ENCODE data around the gene SNORC.

The SNORC gene

DNA sequence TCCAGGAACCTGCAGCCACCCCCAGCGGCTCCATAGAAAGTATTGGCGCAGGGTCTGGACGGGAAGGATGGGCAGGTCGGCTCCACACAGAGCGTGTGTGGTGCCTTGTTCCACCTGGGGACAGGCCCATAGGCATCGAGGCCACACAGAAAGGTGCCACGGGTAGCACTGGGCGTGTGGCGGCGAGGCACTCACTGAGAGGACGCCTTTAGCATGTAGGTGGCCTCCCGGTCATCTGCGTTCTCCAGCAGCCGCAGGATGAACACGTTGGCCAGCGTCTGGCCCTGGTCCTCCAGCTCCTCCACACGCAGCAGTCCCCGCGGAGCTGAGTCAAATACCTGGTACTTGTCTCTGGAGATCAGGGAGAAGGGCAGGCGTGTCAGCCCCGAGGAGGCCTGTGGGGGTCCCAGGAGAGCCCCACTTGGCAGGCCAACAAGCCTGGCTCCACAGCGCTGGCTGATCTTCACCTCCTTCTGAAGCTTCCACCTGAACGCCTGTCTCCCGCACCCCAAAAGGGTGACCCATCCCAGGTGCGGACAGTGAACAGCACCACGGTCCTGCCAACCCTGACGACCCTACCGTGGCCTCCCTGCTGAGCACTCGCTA is 13.2 kb downstream of the SNORC start:
- DNase-seq = no peak

DNA sequence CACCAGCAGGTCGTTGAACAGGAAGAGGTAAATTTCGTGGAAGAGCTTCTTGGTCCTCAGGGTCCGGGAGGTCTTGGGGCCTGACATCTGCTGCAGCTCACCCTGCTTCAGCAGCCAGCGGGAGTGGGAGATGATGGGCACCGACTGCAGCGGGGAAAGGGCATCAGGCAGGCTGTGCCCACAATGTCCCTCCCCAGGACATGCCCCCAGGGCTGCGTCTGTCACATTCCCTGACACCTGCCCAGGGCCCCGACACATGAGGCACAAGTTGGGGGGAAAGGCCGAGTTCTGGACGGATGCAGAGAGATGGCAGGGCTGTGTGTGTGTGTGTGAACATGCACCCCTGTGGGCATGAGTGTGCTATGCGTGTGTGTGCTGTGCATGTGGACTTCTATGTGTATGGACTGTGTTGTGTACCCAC is 13.9 kb downstream of the SNORC start:
- DNase-seq = no peak

DNA sequence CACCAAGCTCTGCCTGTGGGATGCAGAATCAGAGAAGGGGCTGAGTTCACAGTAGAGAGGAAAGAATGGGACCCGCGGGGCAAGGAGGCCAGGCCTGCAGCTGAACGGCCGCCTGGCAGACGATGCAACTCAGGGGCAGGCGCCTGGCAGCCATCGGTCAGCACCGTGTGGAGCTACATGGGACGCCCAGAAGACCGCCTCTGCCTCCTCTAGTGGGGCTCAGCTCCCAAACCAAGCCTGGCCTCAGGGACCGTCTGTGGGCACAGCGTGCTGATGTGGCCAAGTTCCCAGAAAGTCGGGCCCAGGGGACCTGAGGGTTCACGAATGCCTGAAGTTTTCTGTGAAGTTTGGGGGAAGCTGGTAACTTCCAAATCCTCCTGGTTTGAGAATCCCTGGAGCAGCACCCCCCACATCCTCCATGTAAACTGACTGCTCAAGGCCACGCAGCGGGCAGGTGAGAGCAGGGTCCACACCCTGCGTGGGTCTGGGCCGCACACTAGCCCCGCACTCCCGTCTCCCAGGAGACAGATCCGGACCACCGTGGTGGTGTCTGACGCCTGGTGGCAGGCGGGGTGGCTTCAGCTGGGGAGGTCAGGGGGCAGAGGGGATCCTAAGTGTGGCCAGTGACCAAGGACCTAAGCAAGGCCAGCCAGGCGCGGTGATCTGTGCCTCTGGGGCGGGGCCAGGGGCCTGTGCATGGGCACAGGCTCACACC is 14.6 kb downstream of the SNORC start:
- no peak for DNase-seq

DNA sequence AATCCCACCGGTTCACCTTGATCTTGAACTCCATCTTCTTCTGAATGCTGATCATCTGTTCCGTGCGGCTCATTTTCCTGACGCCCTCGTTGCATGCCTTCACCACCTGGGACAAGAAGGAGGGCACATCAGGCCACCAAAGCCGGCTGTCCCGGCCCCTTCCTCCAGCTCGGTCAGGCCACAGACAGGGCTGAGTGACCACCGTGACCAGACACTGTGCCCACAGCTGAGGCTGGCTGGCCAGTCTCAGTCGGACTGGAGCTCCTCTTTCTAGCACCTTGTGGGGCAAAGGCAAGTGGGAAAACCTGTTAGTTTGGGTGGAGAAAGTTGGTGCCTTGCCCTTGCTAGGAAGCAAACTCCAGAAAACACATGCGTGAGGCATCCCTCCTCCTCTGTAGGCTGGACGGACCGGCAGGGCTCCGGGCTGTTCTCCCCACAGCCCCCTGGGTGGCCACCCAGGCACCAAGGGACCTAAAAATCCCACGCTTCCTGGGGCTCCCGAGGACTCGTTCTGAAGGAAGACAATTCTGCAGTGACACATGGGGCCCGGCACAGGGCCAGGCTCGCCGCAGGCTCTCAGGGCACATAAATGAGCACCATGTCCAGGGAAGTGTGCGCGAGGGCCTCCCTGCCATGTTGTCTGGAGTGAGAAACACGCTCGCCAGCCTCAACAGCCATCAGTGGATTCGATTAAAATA is 15.3 kb downstream of the SNORC start:
- no peak for DNase-seq

DNA sequence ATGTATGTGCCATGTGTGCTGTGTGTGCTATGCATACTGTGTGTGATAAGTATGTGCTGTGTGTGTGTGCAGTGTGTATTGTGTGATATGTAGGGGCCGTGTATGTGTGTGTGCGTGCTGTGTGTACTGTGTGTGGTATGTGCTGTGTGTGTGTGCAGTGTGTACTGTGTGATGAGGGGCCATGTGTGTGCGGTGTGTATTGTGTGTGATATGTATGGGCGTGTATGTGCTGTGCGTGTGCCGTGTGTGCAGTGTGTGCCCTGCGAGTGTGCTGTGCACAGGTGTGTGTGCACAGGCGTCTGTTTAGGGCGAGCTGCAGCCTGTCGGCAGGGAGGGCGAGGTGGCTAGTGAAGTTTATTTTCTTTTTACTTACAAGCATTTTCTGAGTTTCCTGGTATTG is 16.1 kb downstream of the SNORC start:
- DNase-seq = no peak

DNA sequence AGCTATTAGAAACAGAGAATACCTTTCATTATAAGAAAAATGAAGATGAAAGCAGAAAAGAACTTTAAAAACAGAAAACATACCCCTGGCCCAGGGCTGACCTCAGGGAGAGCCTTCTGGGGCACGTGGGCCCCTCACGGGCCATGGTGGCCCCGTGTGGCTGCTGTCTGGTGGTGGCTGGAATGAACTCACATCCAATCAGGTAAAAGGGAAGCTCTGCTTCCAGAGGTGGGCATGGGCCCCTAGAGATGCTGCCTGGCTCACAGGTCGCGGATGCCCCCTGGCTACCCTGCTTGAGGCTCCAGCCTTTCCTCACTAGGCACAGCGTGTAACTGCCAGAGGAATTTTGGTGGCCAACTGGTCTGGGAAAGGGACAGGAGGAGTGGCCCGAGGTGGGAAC is 16.6 kb downstream of the SNORC start:
- no peak for DNase-seq

DNA sequence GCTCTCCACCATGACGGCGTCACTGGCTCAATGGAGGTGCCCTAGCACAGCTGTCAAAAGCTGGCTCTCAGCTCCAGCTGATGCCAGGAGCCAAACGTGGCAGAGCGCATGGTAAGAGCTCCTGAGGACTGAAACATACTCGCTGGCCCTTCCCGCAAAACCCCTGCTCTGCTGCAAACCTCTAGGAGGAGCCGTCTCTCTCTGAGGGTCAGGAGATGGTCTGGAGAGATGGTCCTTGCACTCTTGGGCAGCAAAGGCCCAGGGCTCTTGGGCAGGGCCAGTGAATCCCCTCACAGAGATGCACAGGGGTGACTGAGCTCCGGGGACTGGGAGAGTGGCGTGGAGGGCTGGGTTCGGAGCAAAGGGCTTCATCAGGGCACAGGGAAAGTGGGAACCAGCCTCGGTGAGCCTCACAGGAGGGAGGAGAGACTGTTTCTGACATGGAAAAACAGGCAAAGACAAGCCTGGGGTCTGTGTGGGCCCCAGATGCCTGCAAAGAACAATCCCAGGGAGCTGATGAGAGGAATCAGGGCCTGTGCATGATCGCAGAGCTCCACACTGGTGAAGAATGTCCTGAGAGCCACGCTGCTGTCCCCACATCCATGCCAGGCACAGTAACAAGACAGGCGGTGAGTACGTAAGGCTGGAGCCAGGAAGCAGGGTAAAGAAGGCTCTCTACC is 17.2 kb downstream of the SNORC start:
- DNase-seq = no peak

DNA sequence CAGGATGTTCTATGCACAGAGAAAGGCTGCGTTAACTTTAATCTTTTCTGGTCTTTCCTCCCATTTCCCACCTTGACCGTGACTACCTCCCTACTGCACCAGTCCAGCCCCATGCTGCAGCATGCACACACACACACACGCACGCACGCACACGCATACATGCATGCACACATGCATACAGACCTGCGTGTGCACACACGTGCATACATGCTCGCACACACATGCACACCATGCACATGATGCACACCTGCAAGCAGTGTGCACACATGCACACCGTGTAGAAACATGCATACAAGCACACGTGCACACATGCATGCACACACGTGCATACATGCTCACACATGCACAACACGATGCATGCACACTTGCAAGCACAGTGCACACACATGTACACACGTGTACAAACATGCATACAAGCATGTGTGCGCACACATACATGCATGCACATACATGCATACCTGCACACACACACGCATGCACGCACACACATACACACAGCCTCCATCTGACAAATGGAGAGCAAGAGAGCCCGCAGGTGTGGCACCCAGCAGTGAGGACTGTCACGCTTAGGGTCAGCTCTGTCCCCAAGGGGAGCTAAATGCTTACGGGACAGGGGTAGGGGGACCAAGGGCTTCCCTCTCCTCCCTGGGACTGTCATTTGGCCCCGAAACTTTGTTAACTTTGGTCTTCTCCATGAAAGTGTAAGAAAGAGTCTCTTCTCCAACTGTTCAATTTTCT is 18.2 kb downstream of the SNORC start:
- no peak for DNase-seq

DNA sequence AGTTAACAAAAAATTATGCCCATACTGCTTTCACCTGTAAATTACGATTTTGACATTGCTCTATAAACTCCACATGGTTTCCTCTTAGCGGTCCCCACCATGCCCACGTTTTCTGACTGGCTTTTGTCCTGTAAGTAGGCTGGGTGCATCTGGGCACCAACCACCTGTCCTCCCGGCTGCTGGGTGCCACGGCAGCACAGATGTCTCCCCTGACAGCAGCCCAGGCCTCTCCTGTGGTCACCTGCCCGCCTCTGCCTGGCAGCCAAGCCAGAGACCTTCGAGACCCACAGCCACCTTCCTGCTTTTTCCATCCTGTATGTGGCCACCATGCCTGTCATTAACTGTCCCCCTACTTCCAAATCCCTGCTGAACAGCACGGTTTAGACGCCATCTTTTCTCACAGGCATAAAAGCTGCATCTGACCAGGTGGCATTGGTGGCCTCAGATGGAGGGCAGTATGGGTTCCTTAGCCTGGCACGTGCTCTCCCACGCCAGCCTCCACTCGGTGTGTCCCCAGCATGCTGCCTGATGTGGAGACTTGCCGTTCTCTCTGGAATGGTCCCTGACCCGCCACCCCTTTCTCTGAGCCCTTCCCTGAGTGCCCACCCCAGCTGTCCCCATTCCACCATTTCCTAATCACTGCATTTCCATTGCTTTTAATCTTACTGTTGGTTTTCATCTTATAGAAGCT is 18.9 kb downstream of the SNORC start:
- no peak for DNase-seq

DNA sequence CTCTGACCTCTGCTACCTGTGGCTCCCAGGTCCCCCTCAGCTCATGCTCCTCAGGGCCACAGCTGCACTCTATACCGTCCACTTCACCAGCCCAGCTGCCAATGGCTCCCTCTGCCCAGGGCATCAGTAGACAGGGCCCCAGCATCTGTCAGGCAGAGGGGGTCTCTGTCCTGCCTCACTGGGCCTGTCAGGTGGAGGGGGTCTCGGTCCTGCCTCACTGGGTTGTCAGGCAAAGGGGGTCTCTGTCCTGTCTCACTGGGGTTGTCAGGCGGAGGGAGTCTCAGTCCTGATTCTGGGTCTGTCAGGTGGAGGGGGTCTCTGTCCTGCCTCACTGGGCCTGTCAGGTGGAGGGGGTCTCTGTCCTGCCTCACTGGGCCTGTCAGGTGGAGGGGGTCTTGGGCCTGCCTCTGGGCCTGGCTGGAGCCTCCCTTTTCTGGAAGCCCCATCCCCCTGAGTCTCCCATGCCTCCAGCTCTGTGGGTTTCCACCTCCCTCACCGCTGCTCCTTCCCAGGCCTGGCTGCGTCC is 19.9 kb downstream of the SNORC start:
- DNase-seq = no peak

DNA sequence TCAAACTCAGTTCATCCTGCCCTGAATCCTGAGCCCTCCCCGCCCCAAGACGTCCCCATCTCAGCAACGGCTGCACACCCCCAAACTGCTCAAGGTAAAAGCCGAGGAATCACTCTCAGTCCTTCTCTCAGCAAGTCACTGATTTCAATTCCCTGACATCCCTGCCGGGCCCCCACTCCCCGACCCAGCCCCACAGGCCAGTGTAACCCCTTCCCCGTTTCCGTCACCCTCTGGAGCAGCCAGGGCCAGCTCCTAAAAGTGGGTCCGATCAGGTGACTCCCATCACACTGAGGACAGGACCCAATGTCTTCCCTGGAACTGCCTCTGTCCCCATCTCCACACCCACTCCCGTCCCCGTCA is 20.5 kb downstream of the SNORC start:
- DNase-seq = no peak

DNA sequence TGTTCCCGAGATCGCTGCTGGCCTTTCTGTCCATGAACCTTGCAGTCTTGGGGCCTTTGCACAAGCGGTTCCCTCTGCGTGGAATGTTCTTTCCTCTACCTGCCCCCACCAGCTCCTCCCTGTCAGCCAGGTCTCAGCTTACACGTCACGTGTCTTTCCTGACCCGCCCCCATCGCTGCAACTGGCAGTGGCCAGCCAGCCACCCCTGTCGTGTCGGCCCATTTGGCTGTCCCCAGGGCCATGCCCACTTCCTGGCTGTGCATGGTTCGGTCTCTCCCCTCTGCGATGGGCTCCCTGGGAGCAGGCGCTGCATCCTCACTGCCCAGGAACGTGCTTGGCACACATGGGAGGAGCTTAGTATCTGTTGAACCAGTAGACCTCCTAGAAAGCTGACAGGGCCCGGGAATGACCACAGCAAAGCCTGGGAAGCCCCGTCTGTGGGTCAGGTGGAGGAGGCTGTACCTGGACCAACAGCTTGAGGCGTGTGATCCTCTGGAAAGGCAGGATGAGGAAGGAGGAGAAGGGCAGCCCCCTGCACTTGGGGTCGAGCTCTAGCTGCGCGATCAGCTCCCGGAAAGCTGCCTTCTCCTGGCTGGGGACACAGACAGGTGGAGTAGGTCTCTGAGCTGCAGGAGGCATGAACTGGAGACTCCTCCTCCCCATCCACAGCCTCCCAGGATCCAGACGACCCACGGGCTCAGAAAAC is 21.0 kb downstream of the SNORC start:
- no peak for DNase-seq

DNA sequence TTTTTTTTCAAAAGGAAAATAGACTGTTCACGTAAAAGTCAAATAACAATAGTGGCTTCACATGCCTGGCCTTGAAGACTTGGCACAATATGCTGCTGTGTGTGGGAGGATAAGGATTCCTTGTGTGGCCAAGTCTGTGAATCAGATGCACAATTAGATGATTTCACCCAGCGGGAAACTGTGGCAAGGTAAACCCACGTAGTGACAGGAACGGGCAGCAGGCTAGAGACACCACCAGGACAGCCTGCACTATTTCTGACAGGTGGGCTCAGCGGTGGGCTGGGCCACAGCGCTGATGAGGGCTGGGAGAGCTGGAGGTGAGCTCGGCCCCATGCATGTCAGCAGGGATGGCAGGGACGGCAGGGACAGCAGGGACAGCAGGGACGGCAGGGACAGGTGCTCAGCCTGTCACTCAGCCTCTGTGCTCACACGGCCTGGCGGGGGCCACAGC is 21.6 kb downstream of the SNORC start:
- DNase-seq = no peak

DNA sequence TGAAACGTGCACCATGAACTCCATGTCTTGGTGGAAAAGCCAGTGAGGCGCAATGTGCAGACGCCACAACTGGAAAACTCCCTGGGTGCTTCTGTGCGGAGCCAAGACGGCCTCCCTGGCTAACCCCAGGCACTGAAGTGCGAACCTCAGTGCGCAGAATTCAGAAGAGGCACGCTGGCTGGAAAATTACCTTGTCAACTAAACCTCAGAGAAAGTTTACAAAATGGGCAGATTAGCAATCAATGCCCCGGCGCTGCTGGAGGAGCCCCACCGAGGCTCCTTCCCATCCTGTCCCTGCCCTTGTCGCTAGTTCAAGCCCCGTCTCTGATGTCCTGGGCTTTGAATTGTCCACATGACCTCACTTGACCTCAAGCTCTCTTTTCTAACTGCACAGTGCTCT is 22.2 kb downstream of the SNORC start:
- no peak for DNase-seq

DNA sequence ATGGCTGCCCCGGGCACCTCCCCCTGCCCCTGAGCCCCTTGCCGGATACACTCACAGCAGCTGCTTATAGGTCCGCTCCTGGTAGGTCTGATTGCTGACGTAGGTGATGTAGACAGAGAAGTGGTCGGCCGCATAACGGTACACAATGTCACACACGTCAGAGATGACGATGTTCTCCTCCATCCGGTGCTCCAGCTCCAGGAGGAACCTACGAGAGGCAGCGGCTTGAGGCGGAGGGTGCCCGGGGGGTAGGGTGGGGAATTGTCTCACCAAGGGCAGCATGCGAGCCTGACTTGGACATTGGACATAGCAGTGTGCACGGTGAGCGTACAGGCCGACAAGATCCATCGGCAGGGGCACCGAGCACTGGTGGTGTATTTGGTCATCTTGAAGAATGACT is 22.8 kb downstream of the SNORC start:
- DNase-seq = no peak

DNA sequence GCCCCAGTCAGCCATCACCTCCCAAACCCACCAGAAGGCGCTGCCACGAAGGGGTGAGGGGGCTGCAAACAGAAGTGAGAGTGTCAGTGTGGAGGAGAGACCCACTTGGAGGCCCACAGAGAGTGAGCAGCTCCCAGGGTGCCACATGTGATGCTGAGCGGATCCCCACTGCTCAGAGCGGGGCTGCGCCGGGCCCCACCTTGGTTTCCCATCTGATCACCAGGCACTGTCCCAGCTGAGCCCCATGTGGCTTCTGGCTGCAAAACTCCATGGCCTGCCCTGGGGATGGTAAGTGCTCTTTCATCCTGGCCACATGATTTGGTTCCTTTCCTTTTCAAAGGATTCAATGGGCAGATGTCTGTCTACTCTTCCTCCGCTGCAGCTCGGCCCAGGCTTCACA is 23.8 kb downstream of the SNORC start:
- DNase-seq = no peak

DNA sequence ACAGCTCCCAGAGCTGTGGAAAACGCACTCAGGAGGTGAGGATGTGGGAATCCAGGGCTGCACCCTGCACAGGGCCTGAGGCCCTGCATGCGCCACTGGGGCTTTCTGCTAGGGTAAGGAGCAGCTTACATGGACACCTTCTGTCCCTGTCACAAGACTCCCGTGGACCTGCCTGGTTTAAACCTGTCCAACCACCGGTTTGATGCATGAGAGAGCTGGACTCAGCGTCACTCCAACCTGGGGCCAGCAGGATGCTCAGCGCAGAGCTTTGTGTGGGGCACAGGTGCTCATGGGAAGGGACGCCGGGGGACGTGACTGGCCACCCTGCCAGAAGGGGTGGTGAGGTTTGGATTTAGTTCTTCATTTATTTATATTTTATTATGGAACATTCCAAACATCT is 24.2 kb downstream of the SNORC start:
- DNase-seq = no peak

DNA sequence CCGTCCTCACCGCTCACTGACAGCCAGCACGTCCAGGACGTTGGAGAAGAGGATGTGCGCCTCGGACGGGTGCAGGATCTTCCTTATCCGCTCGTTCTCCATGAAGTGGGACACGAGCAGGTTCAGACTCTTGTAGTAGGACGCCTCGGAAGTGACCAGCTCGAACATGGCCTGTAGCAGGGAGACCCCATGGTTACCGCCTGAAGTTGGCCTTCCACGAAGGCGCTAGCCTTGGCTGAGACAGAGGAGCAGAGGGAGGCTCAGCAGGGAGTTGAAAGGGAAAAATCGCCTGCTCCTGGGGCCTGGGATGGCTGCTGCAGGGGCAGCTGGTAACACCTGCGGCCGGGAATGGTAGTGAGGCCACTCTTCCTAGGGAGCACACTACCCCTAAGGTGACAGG is 24.7 kb downstream of the SNORC start:
- no peak for DNase-seq

DNA sequence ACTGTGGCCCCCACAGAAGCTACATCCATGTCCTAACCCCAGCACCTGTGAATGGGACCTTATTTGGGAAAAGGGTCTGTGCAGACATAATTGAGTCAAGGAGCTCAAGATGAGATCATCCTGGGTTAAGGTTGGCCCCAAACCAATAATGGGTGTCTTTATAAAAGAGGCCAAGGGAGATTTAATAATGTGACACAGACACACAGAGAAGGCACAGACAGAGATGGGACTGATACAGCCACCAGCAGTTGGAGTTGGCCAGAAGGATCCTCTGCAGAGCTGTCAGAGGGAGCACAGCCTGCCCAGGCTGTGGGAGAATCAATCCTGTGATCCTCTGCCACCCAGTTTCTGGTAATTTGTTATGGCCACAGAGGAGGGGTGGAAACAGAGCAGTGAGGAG is 26.0 kb downstream of the SNORC start:
- DNase-seq = no peak

DNA sequence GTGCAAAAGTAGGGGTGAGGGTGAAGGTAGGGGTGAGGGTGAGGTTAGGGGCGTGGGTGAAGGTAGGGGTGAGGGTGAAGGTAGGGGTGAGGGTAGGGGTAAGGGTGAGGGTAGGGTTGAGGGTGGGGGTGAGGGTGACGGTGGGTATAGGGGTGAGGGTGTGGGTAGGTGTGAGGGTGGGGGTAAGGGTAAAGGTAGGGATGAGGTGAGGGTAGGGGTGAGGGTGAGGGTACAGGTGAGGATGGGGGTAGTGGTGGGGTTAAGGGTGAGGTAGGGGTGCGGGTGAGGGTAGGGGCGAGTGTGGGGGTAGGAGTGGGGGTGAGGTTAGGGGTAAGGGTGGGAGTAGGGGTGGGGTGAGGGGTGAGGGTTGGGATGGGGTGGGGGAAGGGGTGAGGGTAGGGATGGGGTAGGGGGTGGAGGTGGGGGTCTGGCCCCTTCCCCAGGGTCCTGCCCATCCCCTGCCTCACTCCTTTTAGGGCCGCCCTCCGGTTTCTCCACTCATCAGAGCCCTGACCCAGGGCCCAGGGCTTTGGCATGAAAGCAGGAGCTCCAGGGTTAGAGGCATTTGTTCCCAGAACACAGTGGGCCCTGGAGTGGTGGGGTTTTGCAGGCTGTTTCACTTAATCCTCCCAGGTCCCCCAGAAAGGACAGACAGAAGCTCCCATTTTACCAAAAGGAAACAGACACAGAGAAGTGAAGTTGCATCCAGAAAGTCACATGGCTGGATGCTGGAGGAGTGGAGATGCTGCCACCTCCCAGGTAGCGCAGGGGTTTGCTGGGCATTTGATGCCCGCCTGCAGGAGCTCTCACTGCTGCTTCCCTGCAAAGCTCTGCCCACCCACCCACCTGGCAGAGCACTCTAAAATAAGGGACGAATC is 26.9 kb downstream of the SNORC start:
- DNase-seq = no peak
